CD4-positive, alpha-beta memory T cell (primary cell): ENCODE results near the gene SEC14L1. TPM values are rescaled to one million over a fixed set of nuclear protein-coding genes. Genes with fewer than 3 reads are reported as not detected.

Source experiments
- CTCF ChIA-PET: fragments of 350-600 bp; sonication (Branson Sonifier 250); formaldehyde crosslinking; loops from one replicate; lab custom pipeline; 2021; ENCODE audit warnings: inconsistent platforms; ENCODE audit not compliant: partially characterized antibody; lab: Charles Lee
- POLR2A ChIA-PET: fragments of 350-600 bp; sonication (Branson Sonifier 250); formaldehyde crosslinking; loops from one replicate; lab custom pipeline; 2021; ENCODE audit not compliant: partially characterized antibody; lab: Charles Lee
- DNase-seq, 5 donors: peaks; one replicate each; pipeline versions ENCODE4 v3.0.0 to v3.0.0-alpha.2; 2020 to 2022; ENCODE audit warnings: mixed read lengths in 1 of 5
- H3K27ac ChIP-seq: one replicate; pipeline ENCODE4 v1.7.0; 2013; ENCODE audit warnings: low read depth, low read length
- H3K27me3 ChIP-seq: 2 replicates; pipeline ENCODE4 v1.7.0; 2013; ENCODE audit warnings: mild to moderate bottlenecking, low read length, moderate library complexity; ENCODE audit not compliant: insufficient read depth
- H3K36me3 ChIP-seq: 2 replicates; pipeline ENCODE4 v1.7.0; 2013; ENCODE audit warnings: mild to moderate bottlenecking, low read length, moderate library complexity; ENCODE audit not compliant: insufficient read depth
- H3K4me1 ChIP-seq: 2 replicates; pipeline ENCODE4 v1.7.0; 2013; ENCODE audit warnings: mild to moderate bottlenecking, low read length, moderate library complexity; ENCODE audit not compliant: insufficient read depth
- H3K4me3 ChIP-seq, 2 donors: one replicate each; pipeline ENCODE4 v1.7.0; 2013; ENCODE audit warnings: low read length in 2 of 2, mild to moderate bottlenecking in 1 of 2
- H3K9me3 ChIP-seq, 2 donors: one replicate each; pipeline ENCODE4 v1.7.0; 2013; ENCODE audit warnings: low read length in 2 of 2, control low read depth in 1 of 2; ENCODE audit not compliant: control insufficient read depth in 1 of 2
- H3K27ac Mint-ChIP-seq, 7 donors: one replicate each; pipeline ENCODE4 v1.8.0; 2020 to 2021; ENCODE audit warnings: mixed read lengths in 7 of 7, mild to moderate bottlenecking in 6 of 7, inconsistent platforms in 3 of 7, moderate library complexity in 3 of 7
- H3K27me3 Mint-ChIP-seq, 2 donors: one replicate each; pipeline ENCODE4 v1.8.0; 2020 to 2021; ENCODE audit warnings: mixed read lengths in 2 of 2
- H3K36me3 Mint-ChIP-seq, 2 donors: one replicate each; pipeline ENCODE4 v1.8.0; 2020 to 2021; ENCODE audit warnings: mixed read lengths in 2 of 2, inconsistent platforms in 1 of 2, mild to moderate bottlenecking in 1 of 2
- H3K4me1 Mint-ChIP-seq, 4 donors: one replicate each; pipeline ENCODE4 v1.8.0; 2020 to 2021; ENCODE audit warnings: mixed read lengths in 4 of 4, mild to moderate bottlenecking in 1 of 4
- H3K4me3 Mint-ChIP-seq, 8 donors: one replicate each; pipeline ENCODE4 v1.8.0; 2020 to 2021; ENCODE audit warnings: mixed read lengths in 8 of 8, mild to moderate bottlenecking in 7 of 8, moderate library complexity in 6 of 8, inconsistent platforms in 3 of 8
- H3K9me3 Mint-ChIP-seq, 8 donors: one replicate each; pipeline ENCODE4 v1.8.0; 2020 to 2021; ENCODE audit warnings: mixed read lengths in 8 of 8, mild to moderate bottlenecking in 5 of 8, inconsistent platforms in 3 of 8, moderate library complexity in 1 of 8
- intact Hi-C: fragments of 100-400 bp; cut with micrococcal nuclease; formaldehyde crosslinking; loops from one replicate; pipeline ENCODE4 v1.15.1; 2023
- polyA plus RNA-seq, 2 donors: library from polyadenylated mRNA; unstranded; fragments of 300-500 nt; fragmentation: Illumina TruSeq; gene quantifications; one replicate each; pipeline ENCODE4 v1.2.3, GENCODE V29; 2021
- total RNA-seq, 2 experiments: library from RNA; stranded (reverse); gene quantifications; one replicate each; pipeline ENCODE4 v1.2.3, GENCODE V29; 2021

The SEC14L1 gene
- total and polyA plus RNA-seq, 4 experiments from 2014 or later, result 8.9 to 35.5 (median 25.9) TPM

DNA sequence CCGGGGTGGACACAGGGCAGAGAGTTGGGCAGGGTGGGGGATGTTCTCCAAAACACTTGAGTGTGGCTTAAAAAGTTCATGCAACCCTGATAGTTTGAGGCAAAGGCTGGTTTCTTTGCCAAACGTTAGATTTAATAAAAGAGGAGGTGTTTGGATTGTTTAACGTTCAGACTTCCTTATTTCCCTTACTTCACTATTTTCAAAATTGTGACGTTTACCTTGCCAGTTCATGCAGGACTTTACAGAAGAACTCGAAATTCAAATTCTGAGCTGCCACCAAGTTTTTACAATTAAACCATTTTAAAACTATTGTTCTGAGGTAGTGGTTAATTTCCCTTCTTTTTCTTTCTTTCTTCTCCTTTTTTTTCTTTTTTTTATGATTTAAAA, 5.5 kb downstream of the SEC14L1 start:
- peaks cover 35 to 79% (median 59%) of the 10 kb centered on the region in 4 donors for H3K4me1 Mint-ChIP-seq
- H3K4me3 Mint-ChIP-seq, result no peak overlapping the region
- Histone ChIP-seq H3K27me3 (no peaks in the 10 kb centered on the region), H3K9me3 (no peaks in the 10 kb centered on the region), H3K36me3 (no peaks in the 10 kb centered on the region), H3K27ac (no peak overlapping the region), H3K4me3 (no peak overlapping the region), H3K4me1 (peaks cover 45% of the 10 kb centered on the region)
- peak overlapping the region in 3 of 7 donors; percentile 8 to 74 (median 64) for H3K27ac Mint-ChIP-seq
- peaks cover 0 to 2% (median 0%) of the 10 kb centered on the region in 8 donors for H3K9me3 Mint-ChIP-seq
- ChIA-PET POLR2A (no interaction called here), CTCF (interaction anchor here (0.7 kb wide), 1 partner anchor 59 kb away, joined by 3 read pairs; no protein-coding TSS in a partner anchor)
- no peaks in the 10 kb centered on the region for H3K27me3 Mint-ChIP-seq
- intact Hi-C loops, result no loop called here
- peaks cover 56 to 78% of the 10 kb centered on the region in 2 donors for H3K36me3 Mint-ChIP-seq
- no peak for DNase-seq

DNA sequence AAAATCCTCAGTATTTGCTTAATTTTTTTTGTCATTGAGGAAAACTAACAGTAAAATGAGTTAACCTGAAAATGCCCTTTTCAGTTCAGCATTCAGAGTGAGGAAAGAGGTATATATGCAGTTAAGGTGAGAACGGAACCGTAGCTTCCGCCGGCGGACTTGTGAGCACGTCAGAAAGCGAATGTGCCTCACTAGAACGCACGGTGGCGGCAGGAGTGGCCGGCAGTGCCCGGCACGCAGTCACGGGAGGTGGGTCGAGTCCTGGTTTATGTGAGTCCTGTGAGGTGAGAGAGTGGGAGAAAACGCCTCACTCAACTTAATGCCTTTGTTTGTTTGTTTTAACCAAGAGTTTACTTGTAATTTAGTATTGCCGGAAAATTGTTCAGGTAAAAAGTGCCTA, 6.1 kb downstream of the SEC14L1 start:
- peaks cover 31 to 77% (median 55%) of the 10 kb centered on the region in 4 donors for H3K4me1 Mint-ChIP-seq
- H3K4me1 ChIP-seq, result peaks cover 40% of the 10 kb centered on the region
- H3K9me3 ChIP-seq, result no peaks in the 10 kb centered on the region
- H3K36me3 Mint-ChIP-seq, result peaks cover 56 to 75% of the 10 kb centered on the region in 2 donors
- H3K27me3 Mint-ChIP-seq, result no peaks in the 10 kb centered on the region
- ChIA-PET CTCF (no interaction called here), POLR2A (no interaction called here)
- H3K4me3 ChIP-seq, result no peak overlapping the region
- intact Hi-C loops, result no loop called here
- DNase-seq, result no peak
- no peak overlapping the region for H3K27ac ChIP-seq
- H3K9me3 Mint-ChIP-seq, result no peaks in the 10 kb centered on the region
- H3K36me3 ChIP-seq, result no peaks in the 10 kb centered on the region
- peak overlapping the region in 4 of 7 donors; percentile 70 to 78 (median 73) for H3K27ac Mint-ChIP-seq
- H3K27me3 ChIP-seq, result no peaks in the 10 kb centered on the region
- H3K4me3 Mint-ChIP-seq, result peak overlapping the region in 3 of 8 donors; percentile 31 to 63 (median 60)

DNA sequence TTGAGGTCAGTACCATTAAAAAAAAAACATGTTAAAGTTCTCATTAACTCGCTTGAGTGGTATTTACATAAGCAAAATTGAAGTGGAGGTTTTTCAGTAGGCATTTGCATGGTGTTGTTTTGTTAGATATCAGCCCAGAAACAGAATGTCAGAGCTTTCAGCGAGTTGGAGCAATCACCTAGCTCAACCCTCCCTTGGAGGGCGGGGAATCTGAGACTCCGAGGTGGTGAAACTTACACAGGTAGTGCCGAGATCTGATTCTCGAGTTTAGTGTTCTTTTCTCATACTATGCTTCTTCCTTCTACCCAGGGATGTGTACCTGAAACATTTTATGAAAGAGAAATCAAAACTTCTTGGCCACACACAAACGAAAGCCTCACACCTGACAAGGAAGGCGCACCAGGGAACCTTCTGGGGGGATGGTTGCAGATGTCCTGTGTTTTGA, 6.6 kb downstream of the SEC14L1 start:
- Mint-ChIP-seq H3K9me3 (no peaks in the 10 kb centered on the region), H3K27ac (peak overlapping the region in 3 of 7 donors; percentile 31 to 78 (median 74)), H3K27me3 (no peaks in the 10 kb centered on the region), H3K4me3 (no peak overlapping the region), H3K4me1 (peaks cover 28 to 72% (median 52%) of the 10 kb centered on the region in 4 donors), H3K36me3 (peaks cover 55 to 73% of the 10 kb centered on the region in 2 donors)
- DNase-seq, result no peak
- Histone ChIP-seq H3K36me3 (no peaks in the 10 kb centered on the region), H3K9me3 (no peaks in the 10 kb centered on the region), H3K27me3 (no peaks in the 10 kb centered on the region), H3K4me3 (no peak overlapping the region), H3K27ac (no peak overlapping the region), H3K4me1 (peaks cover 35% of the 10 kb centered on the region)
- ChIA-PET POLR2A (no interaction called here), CTCF (no interaction called here)
- intact Hi-C loops, result no loop called here

DNA sequence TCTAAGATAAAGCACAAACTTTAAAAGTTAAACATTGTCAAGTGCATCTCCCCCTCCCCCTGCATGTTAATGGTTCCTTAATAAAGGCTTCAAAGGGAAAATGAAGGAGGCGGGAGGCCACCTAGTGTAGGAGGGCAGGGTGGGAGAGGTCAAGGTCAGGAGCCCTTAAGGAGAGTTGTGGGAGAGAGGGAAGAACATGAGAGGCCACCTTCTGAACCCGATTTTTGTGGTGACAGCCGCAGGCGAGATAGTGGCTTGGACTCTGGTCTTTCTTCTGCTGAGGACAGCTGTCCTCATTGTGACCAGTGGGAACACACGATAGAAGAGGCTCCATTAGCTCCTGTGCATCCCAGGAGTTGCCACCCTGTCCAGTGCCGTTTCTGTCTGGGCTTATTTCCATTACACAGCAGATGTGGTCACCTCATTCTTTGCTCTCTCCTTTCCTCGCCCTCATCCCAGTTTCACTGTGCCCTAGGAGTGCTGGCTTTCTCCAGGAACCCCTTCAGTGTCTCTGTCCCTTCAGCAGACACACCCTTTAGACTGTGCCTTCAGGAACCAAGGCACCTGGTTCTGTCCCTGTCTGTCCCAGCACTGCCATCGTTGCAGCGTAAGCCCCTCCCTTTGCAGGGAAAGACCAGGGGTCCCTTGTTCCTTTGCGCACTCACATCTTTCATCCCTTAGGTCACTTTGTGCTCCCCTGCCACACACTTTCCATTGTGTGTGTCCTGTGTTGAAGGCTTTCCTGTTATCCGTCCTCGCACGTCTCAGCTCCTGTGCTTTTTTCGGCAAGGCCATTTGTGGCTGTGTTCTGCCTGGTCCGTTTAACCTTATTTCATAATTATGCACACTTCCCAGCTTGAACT, 7.5 kb downstream of the SEC14L1 start:
- Histone ChIP-seq H3K27me3 (no peaks in the 10 kb centered on the region), H3K27ac (no peak overlapping the region), H3K4me3 (no peak overlapping the region), H3K36me3 (no peaks in the 10 kb centered on the region), H3K9me3 (no peaks in the 10 kb centered on the region), H3K4me1 (peaks cover 26% of the 10 kb centered on the region)
- Mint-ChIP-seq H3K4me3 (no peak overlapping the region), H3K4me1 (peaks cover 27 to 71% (median 45%) of the 10 kb centered on the region in 4 donors), H3K36me3 (peaks cover 53 to 68% of the 10 kb centered on the region in 2 donors), H3K9me3 (no peaks in the 10 kb centered on the region), H3K27ac (peak overlapping the region in 3 of 7 donors; percentile 18 to 71 (median 25)), H3K27me3 (no peaks in the 10 kb centered on the region)
- CTCF ChIA-PET, result no interaction called here
- DNase-seq, result no peak
- intact Hi-C loops, result no loop called here
- POLR2A ChIA-PET, result no interaction called here

DNA sequence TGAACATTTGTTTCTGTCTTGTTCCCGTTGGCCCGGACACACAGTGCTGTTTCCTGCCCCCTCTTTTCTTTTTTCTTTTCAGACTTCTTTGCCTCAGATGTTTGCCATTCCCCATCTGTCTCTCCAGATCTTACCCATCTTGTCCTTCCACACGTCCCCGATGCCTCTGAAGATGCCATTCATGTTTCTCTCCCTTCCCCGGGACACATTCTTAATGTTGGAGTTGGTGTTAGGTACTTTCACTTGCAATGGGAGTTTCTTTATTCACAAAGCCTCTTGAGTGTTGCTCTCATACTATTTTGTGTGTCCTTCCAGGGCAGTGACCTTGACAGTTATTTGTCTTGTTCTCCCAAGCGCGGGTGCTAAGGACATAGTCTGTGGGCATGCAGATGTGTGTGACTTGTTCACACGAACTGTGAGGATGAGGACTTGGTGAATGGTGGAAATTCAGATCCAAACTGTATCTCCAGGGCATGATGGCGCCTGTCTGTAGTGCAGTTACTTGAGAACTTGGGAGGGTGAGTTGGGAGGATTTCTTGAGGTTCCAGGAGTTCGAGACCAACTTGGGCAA, 8.3 kb downstream of the SEC14L1 start:
- Mint-ChIP-seq H3K36me3 (peaks cover 50 to 66% of the 10 kb centered on the region in 2 donors), H3K4me3 (peak overlapping the region in 1 of 8 donors; percentile 22), H3K4me1 (peaks cover 32 to 71% (median 47%) of the 10 kb centered on the region in 4 donors), H3K27me3 (no peaks in the 10 kb centered on the region), H3K9me3 (no peaks in the 10 kb centered on the region), H3K27ac (peak overlapping the region in 5 of 7 donors; percentile 15 to 71 (median 18))
- ChIA-PET CTCF (no interaction called here), POLR2A (no interaction called here)
- intact Hi-C loops, result no loop called here
- DNase-seq, result no peak
- H3K9me3 ChIP-seq, result no peaks in the 10 kb centered on the region
- H3K27me3 ChIP-seq, result no peaks in the 10 kb centered on the region
- H3K4me3 ChIP-seq, result no peak overlapping the region
- H3K27ac ChIP-seq, result no peak overlapping the region
- peaks cover 24% of the 10 kb centered on the region for H3K4me1 ChIP-seq
- H3K36me3 ChIP-seq, result no peaks in the 10 kb centered on the region

DNA sequence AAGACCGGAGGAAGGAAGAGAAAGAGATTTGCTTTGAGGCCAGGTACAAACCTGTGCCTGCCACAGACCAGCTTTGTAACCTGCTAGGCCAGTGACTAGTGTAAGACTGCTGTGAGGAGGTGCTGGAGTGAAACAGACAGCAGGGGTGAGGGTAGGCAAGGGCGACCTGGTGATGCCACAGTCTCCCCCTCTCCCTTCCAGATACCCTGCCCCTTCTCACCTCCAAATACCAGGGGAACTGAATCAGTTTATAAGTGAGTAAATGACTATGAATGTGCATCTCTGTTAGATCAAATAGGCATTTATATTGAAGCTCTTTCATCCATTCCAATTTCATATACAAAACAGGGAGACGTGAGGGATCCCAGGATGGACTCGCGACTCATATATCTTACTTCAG, 9.4 kb downstream of the SEC14L1 start:
- peak overlapping the region in 3 of 7 donors; percentile 32 to 87 (median 83) for H3K27ac Mint-ChIP-seq
- peaks cover 33 to 72% (median 47%) of the 10 kb centered on the region in 4 donors for H3K4me1 Mint-ChIP-seq
- H3K4me3 ChIP-seq, result no peak overlapping the region
- intact Hi-C loops, result no loop called here
- H3K4me1 ChIP-seq, result peaks cover 21% of the 10 kb centered on the region
- H3K27ac ChIP-seq, result no peak overlapping the region
- H3K4me3 Mint-ChIP-seq, result no peak overlapping the region
- peaks cover 45 to 64% of the 10 kb centered on the region in 2 donors for H3K36me3 Mint-ChIP-seq
- ChIA-PET POLR2A (no interaction called here), CTCF (no interaction called here)
- no peaks in the 10 kb centered on the region for H3K9me3 Mint-ChIP-seq
- H3K36me3 ChIP-seq, result no peaks in the 10 kb centered on the region
- H3K9me3 ChIP-seq, result no peaks in the 10 kb centered on the region
- no peak for DNase-seq
- no peaks in the 10 kb centered on the region for H3K27me3 Mint-ChIP-seq
- no peaks in the 10 kb centered on the region for H3K27me3 ChIP-seq

DNA sequence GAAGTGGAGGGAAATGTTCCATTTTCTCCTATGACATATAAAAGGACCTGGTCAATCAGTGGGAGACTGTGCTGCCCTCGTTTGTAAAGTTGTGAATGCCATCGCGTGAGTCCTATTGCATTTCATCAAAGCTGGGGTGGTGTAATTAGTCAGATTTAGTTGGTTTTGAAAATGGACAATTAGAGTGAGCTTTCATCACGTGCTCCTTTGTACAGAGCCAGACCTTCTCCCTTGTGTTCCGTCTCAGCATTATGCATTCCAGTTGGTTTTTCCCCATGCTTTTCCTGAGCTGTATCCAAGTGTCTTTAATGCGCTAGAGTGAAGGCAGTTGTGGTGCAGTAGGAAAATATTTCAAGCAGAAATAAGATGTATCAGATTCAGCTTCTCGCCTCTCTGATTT, 10.4 kb downstream of the SEC14L1 start:
- H3K27ac Mint-ChIP-seq, result peak overlapping the region in 1 of 7 donors; percentile 57
- no peak for DNase-seq
- no peaks in the 10 kb centered on the region for H3K9me3 Mint-ChIP-seq
- intact Hi-C loops, result no loop called here
- Histone ChIP-seq H3K4me3 (no peak overlapping the region), H3K4me1 (peaks cover 12% of the 10 kb centered on the region), H3K36me3 (no peaks in the 10 kb centered on the region), H3K9me3 (no peaks in the 10 kb centered on the region), H3K27me3 (no peaks in the 10 kb centered on the region), H3K27ac (no peak overlapping the region)
- no peak overlapping the region for H3K4me3 Mint-ChIP-seq
- H3K4me1 Mint-ChIP-seq, result peaks cover 35 to 73% (median 45%) of the 10 kb centered on the region in 4 donors
- ChIA-PET CTCF (interaction anchor here (1.0 kb wide), 1 partner anchor 19 kb away, joined by 3 read pairs; no protein-coding TSS in a partner anchor), POLR2A (interaction anchor here (1.2 to 1.3 kb wide), 2 partner anchors 10 to 63 kb away, joined by 3 to 4 read pairs; partner anchors contain the start of gene SEC14L1)
- H3K36me3 Mint-ChIP-seq, result peaks cover 42 to 59% of the 10 kb centered on the region in 2 donors
- H3K27me3 Mint-ChIP-seq, result no peaks in the 10 kb centered on the region
